ENCODE data around the gene RNASEH2C. TPM values are rescaled to one million over a fixed set of nuclear protein-coding genes. Genes with fewer than 3 reads are reported as not detected.
"Not testable (repeated sequence)": the region's sequence is repeated elsewhere in the genome, so short reads cannot be mapped to it uniquely, and the experiment has no call there.

The RNASEH2C gene
- polyA plus RNA-seq, 1 donor (not counting 4 experiments of a cell fraction or from before 2014, with no cell fraction given), result 18.5 TPM

DNA sequence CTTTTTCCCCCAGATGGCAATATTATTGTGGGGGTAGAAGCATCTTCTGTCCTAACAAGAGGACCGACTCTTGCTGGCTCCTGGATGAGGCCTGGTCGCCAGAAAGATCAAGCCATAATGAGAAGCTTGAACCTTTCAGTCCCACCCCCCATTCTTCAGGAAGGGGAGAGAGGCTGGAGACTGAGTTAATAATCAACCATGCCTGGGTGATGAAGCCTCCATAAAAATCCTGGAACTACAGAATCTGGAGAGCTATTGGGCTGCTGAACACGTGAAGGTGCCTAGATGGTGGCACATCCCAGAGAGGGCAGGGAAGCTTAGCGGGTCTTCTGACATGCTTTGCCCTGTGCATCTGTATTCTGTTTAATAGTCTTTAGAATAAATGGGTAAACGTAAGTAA lies 43.8 kb upstream of the RNASEH2C start:
- Histone ChIP-seq H3K27me3 (ENCODE audit: control insufficient read depth, extremely low read depth, insufficient read depth, low read length) (no peaks in the 10 kb centered on the region), H3K4me1 (ENCODE audit: control insufficient read depth, extremely low read depth, insufficient read depth, low read length) (no peaks in the 10 kb centered on the region), H3K36me3 (ENCODE audit: control insufficient read depth in 2 of 2, extremely low read depth in 1 of 2, insufficient read depth in 2 of 2, low read length in 2 of 2) (no peaks in the 10 kb centered on the region), H3K9me1 (ENCODE audit: control insufficient read depth, extremely low read depth, insufficient read depth, low read length) (no peaks in the 10 kb centered on the region), H3K79me2 (ENCODE audit: control insufficient read depth, insufficient read depth, low read length) (no peaks in the 10 kb centered on the region), H3K4me2 (ENCODE audit: control insufficient read depth, extremely low read depth, insufficient read depth, low read depth, low read length) (no peak overlapping the region), H3K27ac (ENCODE audit: control insufficient read depth, insufficient read depth, low read length) (no peak overlapping the region), H3K9ac (ENCODE audit: control insufficient read depth, extremely low read depth, insufficient read depth, low read length) (no peak overlapping the region), H4K20me1 (ENCODE audit: control insufficient read depth, extremely low read depth, insufficient read depth, low read length) (no peaks in the 10 kb centered on the region), H2AFZ (ENCODE audit: control insufficient read depth, low read length) (no peak overlapping the region), H3K9me3 (ENCODE audit: control insufficient read depth, low read depth, low read length) (no peaks in the 10 kb centered on the region), H3K4me3 (ENCODE audit: control insufficient read depth in 2 of 3, extremely low read depth in 1 of 3, insufficient read depth in 2 of 3, low read depth in 1 of 3, low read length in 3 of 3) (no peak overlapping the region)
- no peak for TF ChIP-seq CTCF (optimal IDR thresholded peaks at IDR 0.05 in 1 of 3, IDR thresholded peaks at IDR 0.05 in 1 of 3, conservative IDR thresholded peaks at IDR 0.05 in 1 of 3; ENCODE audit: extremely low read depth in 1 of 3, insufficient read depth in 2 of 3, low read length in 3 of 3)
- TF ChIP-seq EZH2 (IDR thresholded peaks at IDR 0.05; ENCODE audit: low read length), result no peak
- dilution Hi-C loops (cut with MboI; ENCODE audit: extremely low pct_ligation_motif_present, low sequenced_read_pairs), result no loop called here
- DNase-seq (ENCODE audit: low read depth, low spot score) (no peak), FAIRE-seq (no peak)

GRCh38 chr11:65762816-65763215 lies 42.2 kb upstream of the RNASEH2C start:
- dilution Hi-C loops (cut with MboI; ENCODE audit: extremely low pct_ligation_motif_present, low sequenced_read_pairs); H3K4me2 ChIP-seq (ENCODE audit: control insufficient read depth, extremely low read depth, insufficient read depth, low read depth, low read length); H3K9ac ChIP-seq (ENCODE audit: control insufficient read depth, extremely low read depth, insufficient read depth, low read length); H3K36me3 ChIP-seq (ENCODE audit: control insufficient read depth in 2 of 2, extremely low read depth in 1 of 2, insufficient read depth in 2 of 2, low read length in 2 of 2); H3K9me1 ChIP-seq (ENCODE audit: control insufficient read depth, extremely low read depth, insufficient read depth, low read length); H3K79me2 ChIP-seq (ENCODE audit: control insufficient read depth, insufficient read depth, low read length); H3K9me3 ChIP-seq (ENCODE audit: control insufficient read depth, low read depth, low read length); H2AFZ ChIP-seq (ENCODE audit: control insufficient read depth, low read length); FAIRE-seq; H3K4me1 ChIP-seq (ENCODE audit: control insufficient read depth, extremely low read depth, insufficient read depth, low read length); H3K4me3 ChIP-seq (ENCODE audit: control insufficient read depth in 2 of 3, extremely low read depth in 1 of 3, insufficient read depth in 2 of 3, low read depth in 1 of 3, low read length in 3 of 3); H3K27ac ChIP-seq (ENCODE audit: control insufficient read depth, insufficient read depth, low read length); H3K27me3 ChIP-seq (ENCODE audit: control insufficient read depth, extremely low read depth, insufficient read depth, low read length); H4K20me1 ChIP-seq (ENCODE audit: control insufficient read depth, extremely low read depth, insufficient read depth, low read length); DNase-seq (ENCODE audit: low read depth, low spot score): not testable (repeated sequence)

GRCh38 chr11:65762169-65762568 lies 41.6 kb upstream of the RNASEH2C start:
- H2AFZ ChIP-seq (ENCODE audit: control insufficient read depth, low read length); H3K79me2 ChIP-seq (ENCODE audit: control insufficient read depth, insufficient read depth, low read length); H3K4me2 ChIP-seq (ENCODE audit: control insufficient read depth, extremely low read depth, insufficient read depth, low read depth, low read length); H3K4me3 ChIP-seq (ENCODE audit: control insufficient read depth in 2 of 3, extremely low read depth in 1 of 3, insufficient read depth in 2 of 3, low read depth in 1 of 3, low read length in 3 of 3); dilution Hi-C loops (cut with MboI; ENCODE audit: extremely low pct_ligation_motif_present, low sequenced_read_pairs); H3K4me1 ChIP-seq (ENCODE audit: control insufficient read depth, extremely low read depth, insufficient read depth, low read length); H3K9ac ChIP-seq (ENCODE audit: control insufficient read depth, extremely low read depth, insufficient read depth, low read length); FAIRE-seq; H4K20me1 ChIP-seq (ENCODE audit: control insufficient read depth, extremely low read depth, insufficient read depth, low read length); H3K36me3 ChIP-seq (ENCODE audit: control insufficient read depth in 2 of 2, extremely low read depth in 1 of 2, insufficient read depth in 2 of 2, low read length in 2 of 2); H3K9me1 ChIP-seq (ENCODE audit: control insufficient read depth, extremely low read depth, insufficient read depth, low read length); H3K27ac ChIP-seq (ENCODE audit: control insufficient read depth, insufficient read depth, low read length); H3K9me3 ChIP-seq (ENCODE audit: control insufficient read depth, low read depth, low read length); H3K27me3 ChIP-seq (ENCODE audit: control insufficient read depth, extremely low read depth, insufficient read depth, low read length); DNase-seq (ENCODE audit: low read depth, low spot score): not testable (repeated sequence)

Measured in keratinocyte (primary cell).